Fibroblast of mammary gland (primary cell): ENCODE measurements around the gene ACTRT2.

Experiments used
- DNase-seq: peaks from one replicate; pipeline ENCODE4 v3.0.0-alpha.2; 2010; ENCODE audit warnings: low read depth
- H3K4me3 ChIP-seq: 2 replicates; pipeline ENCODE4 v1.5.1; 2011; ENCODE audit warnings: low read depth, mild to moderate bottlenecking, low read length, moderate library complexity; ENCODE audit not compliant: control insufficient read depth
- TF ChIP-seq, protein P1 (sequence below): conservative IDR thresholded peaks from 2 replicates; pipeline ENCODE4 v1.5.1; 2011; ENCODE audit warnings: low read depth, low read length, inconsistent platforms; ENCODE audit not compliant: control insufficient read depth, insufficient read depth

Gene ACTRT2

GRCh38 chr1:2980073-2980791 lies 41.0 kb upstream of the ACTRT2 start:
- no peak for DNase-seq
- TF ChIP-seq, protein P1, sequence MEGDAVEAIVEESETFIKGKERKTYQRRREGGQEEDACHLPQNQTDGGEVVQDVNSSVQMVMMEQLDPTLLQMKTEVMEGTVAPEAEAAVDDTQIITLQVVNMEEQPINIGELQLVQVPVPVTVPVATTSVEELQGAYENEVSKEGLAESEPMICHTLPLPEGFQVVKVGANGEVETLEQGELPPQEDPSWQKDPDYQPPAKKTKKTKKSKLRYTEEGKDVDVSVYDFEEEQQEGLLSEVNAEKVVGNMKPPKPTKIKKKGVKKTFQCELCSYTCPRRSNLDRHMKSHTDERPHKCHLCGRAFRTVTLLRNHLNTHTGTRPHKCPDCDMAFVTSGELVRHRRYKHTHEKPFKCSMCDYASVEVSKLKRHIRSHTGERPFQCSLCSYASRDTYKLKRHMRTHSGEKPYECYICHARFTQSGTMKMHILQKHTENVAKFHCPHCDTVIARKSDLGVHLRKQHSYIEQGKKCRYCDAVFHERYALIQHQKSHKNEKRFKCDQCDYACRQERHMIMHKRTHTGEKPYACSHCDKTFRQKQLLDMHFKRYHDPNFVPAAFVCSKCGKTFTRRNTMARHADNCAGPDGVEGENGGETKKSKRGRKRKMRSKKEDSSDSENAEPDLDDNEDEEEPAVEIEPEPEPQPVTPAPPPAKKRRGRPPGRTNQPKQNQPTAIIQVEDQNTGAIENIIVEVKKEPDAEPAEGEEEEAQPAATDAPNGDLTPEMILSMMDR = no peak
- H3K4me3 ChIP-seq = no peak overlapping the region

DNA sequence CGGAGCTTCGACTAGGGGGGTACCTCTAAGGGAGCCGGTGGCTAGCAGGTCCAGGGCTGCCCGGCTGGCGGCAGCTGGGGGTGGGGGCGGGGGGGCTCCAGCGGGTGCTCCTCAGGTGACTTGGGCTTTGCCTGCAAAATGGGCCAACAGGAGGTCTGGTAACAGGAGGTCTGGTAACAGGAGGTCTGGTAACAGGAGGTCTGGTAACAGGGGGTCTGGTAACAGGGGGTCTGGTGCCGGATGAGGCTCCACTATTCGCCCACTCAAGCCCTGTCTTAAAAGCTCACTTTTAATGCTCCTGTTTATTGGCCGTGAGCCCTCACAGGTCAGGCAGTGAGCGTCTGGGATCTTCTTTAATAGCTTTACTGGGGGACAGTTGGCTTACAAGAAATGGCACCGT lies 40.4 kb upstream of the ACTRT2 start:
- H3K4me3 ChIP-seq = no peak overlapping the region
- TF ChIP-seq, protein P1 = no peak
- no peak for DNase-seq

GRCh38 chr1:2981388-2981787 lies 39.9 kb upstream of the ACTRT2 start:
- TF ChIP-seq, protein P1 = no peak

DNA sequence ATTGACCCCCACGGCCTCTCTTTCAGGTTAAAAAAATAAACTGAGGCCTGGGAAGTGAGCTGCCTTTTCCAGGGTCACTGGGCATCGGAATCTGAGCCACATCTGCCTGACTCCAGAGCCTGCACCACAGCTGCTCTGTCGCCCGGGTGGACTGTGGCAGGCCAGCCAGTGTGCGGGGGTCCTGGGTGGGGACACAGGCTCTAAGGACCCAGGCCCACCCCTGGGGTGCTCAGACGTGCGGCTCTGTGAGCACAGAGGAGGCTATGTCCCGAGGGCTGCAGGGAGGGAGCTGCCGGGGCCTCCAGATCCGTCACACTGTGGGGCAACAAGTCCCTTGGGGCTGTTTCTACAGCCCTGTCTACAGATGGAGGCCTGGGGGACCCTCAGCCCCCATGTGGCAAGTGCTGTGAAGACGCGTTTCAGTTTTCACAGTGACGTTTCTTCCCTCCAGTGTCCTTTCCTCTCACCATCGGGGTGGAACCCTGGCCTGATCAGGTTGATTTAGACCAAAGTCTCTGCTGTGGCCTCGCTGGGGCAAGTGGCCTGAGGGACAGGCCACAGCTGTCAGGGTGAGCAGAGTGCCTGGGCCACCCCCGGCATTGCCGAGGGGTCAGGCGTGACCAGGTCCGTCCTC lies 39.2 kb upstream of the ACTRT2 start:
- no peak overlapping the region for H3K4me3 ChIP-seq
- TF ChIP-seq, protein P1 = no peak
- no peak for DNase-seq

More at GRCh38 chr1:2981388-2981787, 39.9 kb upstream of the ACTRT2 start:
- DNase-seq = no peak
- H3K4me3 ChIP-seq = no peak overlapping the region

- no peak for DNase-seq
- no peak overlapping the region for H3K4me3 ChIP-seq
- TF ChIP-seq, protein P1 = no peak
Observed at GRCh38 chr1:2982615-2983318, 38.5 kb upstream of the ACTRT2 start.

DNA sequence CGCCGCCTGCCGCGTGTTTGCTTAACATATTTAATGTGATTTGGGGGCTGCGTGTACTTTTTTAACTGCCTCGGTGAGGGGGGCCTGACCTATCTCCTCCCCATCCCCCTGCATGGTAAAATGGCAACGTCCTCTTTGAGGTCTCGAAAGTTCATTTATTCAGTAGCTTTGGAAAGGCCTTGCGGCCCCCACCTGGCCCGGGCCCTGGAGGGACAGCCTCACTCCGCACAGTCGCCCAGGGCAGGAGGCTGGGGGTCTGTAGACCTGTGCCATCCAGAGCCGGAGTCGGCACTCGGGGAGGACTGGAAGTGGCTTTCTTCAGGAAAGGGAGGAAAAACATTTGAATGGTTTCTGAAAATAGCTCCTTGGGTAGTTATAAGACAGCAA lies 38.0 kb upstream of the ACTRT2 start:
- DNase-seq = no peak
- H3K4me3 ChIP-seq = no peak overlapping the region
- TF ChIP-seq, protein P1 = no peak
